Spleen (tissue), 11 donors: Measurements from ENCODE around the gene UBP1. TPM values are rescaled to one million over a fixed set of nuclear protein-coding genes. Genes with fewer than 3 reads are reported as not detected.

ENCODE experiments used
- DNase-seq: peaks from one replicate; pipeline ENCODE4 v3.0.0-alpha.2; 2020
- H3K27ac ChIP-seq, 8 donors: fragments of 200-600 bp; sonication (generic) in 7 of 8; 1 replicate in 4 of 8; 2 replicates in 4 of 8; pipeline versions ENCODE4 v1.5.0 to v1.8.0; 2016 to 2021; ENCODE audit warnings: inconsistent platforms in 4 of 8, mild to moderate bottlenecking in 4 of 8, moderate library complexity in 1 of 8
- H3K27me3 ChIP-seq, 7 donors: fragments of 200-600 bp; sonication (generic) in 6 of 7; replicated peaks in 1 of 7; 1 replicate in 4 of 7; 2 replicates in 3 of 7; pipeline versions ENCODE4 v1.5.0 to v1.8.0; 2016 to 2021; ENCODE audit warnings: inconsistent platforms in 3 of 7, mild to moderate bottlenecking in 1 of 7
- H3K36me3 ChIP-seq, 6 donors: fragments of 200-600 bp; sonication (generic) in 5 of 6; 1 replicate in 4 of 6; 2 replicates in 2 of 6; pipeline versions ENCODE4 v1.5.0 to v1.8.0; 2016 to 2021; ENCODE audit warnings: inconsistent platforms in 2 of 6
- H3K4me1 ChIP-seq, 6 donors: fragments of 200-600 bp; sonication (generic) in 5 of 6; 1 replicate in 3 of 6; 2 replicates in 3 of 6; pipeline versions ENCODE4 v1.5.0 to v1.8.0; 2016 to 2021; ENCODE audit warnings: inconsistent platforms in 3 of 6
- H3K4me3 ChIP-seq, 8 donors: fragments of 200-600 bp; sonication (generic) in 7 of 8; 1 replicate in 4 of 8; 2 replicates in 4 of 8; pipeline versions ENCODE4 v1.5.0 to v1.8.0; 2016 to 2021; ENCODE audit warnings: inconsistent platforms in 4 of 8, mild to moderate bottlenecking in 4 of 8, moderate library complexity in 2 of 8
- H3K9me3 ChIP-seq, 8 donors: fragments of 200-600 bp; sonication (generic) in 7 of 8; 1 replicate in 4 of 8; 2 replicates in 4 of 8; pipeline versions ENCODE4 v1.5.0 to v1.8.0; 2016 to 2021; ENCODE audit warnings: inconsistent platforms in 4 of 8
- POLR2A ChIP-seq, 3 donors: fragments of 450-650 bp; IDR thresholded peaks; one replicate each; pipeline ENCODE4 v1.5.1; 2017; ENCODE audit warnings: antibody characterized with exemption in 3 of 3, mild to moderate bottlenecking in 1 of 3
- POLR2AphosphoS5 ChIP-seq, 3 donors: sonication (generic); formaldehyde crosslinking; IDR thresholded peaks; one replicate each; pipeline ENCODE4 v1.5.1; 2017; ENCODE audit warnings: antibody characterized with exemption in 3 of 3
- WGBS, 5 donors: extraction: QIAGEN DNeasy Blood & Tissue Kit in 3 of 5; methylation state at CpG; one replicate each; pipeline versions ENCODE4 v1.1.5 to v1.1.7; 2013 to 2018; 5-methylcytosine and 5-hydroxymethylcytosine counted together
- intact Hi-C: fragments of 100-400 bp; cut with DNase I; formaldehyde crosslinking; loops from one replicate; pipeline ENCODE4 v1.15.0; 2023; ENCODE audit warnings: low total_unique reads
- polyA plus RNA-seq, 3 donors: library from polyadenylated mRNA; stranded (reverse); fragments of 200-250 nt; gene quantifications; one replicate each; pipeline ENCODE4 v1.2.1, GENCODE V29; 2013
- total RNA-seq, 7 donors: library from RNA; depleted of rRNA in 3 of 7; stranded (reverse); fragments of >200 nt in 3 of 7; fragmentation: NEBNext Ultra II Directional in 4 of 7; extraction: Animal tissue kit (Norgen Biotek cat#: 25700) in 4 of 7; gene quantifications; one replicate each; pipeline versions ENCODE4 v1.1.0 to v1.2.1, GENCODE V29; 2016 to 2021
- TF ChIP-seq, protein P1 (sequence below), 11 experiments: fragments of 200-600 bp in 7 of 11; fragments of 450-650 bp in 4 of 11; sonication (generic) in 4 of 11; IDR thresholded peaks in 8 of 11; conservative IDR thresholded peaks in 3 of 11; 1 replicate in 7 of 11; 2 replicates in 4 of 11; pipeline versions ENCODE4 v1.4.0 to v1.8.0; 2016 to 2021; ENCODE audit warnings: antibody characterized with exemption in 11 of 11, inconsistent platforms in 4 of 11, mild to moderate bottlenecking in 1 of 11
- donor health status: healthy with polysubstance abuse.
- donor health status: DM: no; HTN: no; CAD: no; lungs with moderate emphysema.
- donor health status: DM: no; HTN: no; CAD: no.
- donor health status: Bipolar disorder and iron deficiency.
- donor health status: healthy.
- donor health status: DM: no; HTN: no; CAD: no.
- donor health status: DM: yes; HTN: yes; CAD: no.

The UBP1 gene
- total and polyA plus RNA-seq, 10 donors: 27.6 to 88.2 (median 70.2) TPM

DNA sequence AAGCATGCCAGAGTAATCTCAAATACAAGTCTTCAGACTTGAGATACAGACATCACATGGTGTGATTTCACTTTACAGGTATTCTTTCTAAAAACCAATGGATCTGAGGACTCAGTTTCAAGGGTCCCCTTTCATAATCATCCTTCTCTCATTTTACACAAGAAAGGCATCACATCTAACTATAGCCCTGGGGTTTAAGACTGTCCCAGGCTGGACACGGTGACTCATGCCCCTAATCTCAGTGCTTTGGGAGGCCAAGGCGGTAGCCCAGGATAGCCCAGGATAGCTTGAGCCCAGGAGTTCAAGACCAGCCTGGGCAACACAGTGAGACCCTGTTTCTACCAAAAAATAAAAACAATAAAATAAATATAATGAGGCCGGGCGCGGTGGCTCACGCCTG, 36.4 kb downstream of the UBP1 start:
- DNase-seq: no peak
- Histone ChIP-seq H3K27me3 (no peaks in the 10 kb centered on the region), H3K36me3 (peaks cover 12 to 100% (median 90%) of the 10 kb centered on the region in 6 donors), H3K4me1 (peaks cover 0 to 6% (median 0%) of the 10 kb centered on the region in 6 donors), H3K9me3 (no peaks in the 10 kb centered on the region), H3K4me3 (no peak overlapping the region), H3K27ac (no peak overlapping the region)
- 95 to 99% (median 97%) methylated on average over 6 of the region's 6 CpGs for WGBS, 5 donors
- TF ChIP-seq POLR2A (IDR thresholded peaks at IDR 0.05): no peak
- TF ChIP-seq POLR2AphosphoS5 (IDR thresholded peaks at IDR 0.05): no peak
- TF ChIP-seq, protein P1, sequence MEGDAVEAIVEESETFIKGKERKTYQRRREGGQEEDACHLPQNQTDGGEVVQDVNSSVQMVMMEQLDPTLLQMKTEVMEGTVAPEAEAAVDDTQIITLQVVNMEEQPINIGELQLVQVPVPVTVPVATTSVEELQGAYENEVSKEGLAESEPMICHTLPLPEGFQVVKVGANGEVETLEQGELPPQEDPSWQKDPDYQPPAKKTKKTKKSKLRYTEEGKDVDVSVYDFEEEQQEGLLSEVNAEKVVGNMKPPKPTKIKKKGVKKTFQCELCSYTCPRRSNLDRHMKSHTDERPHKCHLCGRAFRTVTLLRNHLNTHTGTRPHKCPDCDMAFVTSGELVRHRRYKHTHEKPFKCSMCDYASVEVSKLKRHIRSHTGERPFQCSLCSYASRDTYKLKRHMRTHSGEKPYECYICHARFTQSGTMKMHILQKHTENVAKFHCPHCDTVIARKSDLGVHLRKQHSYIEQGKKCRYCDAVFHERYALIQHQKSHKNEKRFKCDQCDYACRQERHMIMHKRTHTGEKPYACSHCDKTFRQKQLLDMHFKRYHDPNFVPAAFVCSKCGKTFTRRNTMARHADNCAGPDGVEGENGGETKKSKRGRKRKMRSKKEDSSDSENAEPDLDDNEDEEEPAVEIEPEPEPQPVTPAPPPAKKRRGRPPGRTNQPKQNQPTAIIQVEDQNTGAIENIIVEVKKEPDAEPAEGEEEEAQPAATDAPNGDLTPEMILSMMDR (IDR thresholded peaks at IDR 0.05 in 8 of 11, conservative IDR thresholded peaks at IDR 0.05 in 3 of 11): no peak
- intact Hi-C loops: no loop called here

DNA sequence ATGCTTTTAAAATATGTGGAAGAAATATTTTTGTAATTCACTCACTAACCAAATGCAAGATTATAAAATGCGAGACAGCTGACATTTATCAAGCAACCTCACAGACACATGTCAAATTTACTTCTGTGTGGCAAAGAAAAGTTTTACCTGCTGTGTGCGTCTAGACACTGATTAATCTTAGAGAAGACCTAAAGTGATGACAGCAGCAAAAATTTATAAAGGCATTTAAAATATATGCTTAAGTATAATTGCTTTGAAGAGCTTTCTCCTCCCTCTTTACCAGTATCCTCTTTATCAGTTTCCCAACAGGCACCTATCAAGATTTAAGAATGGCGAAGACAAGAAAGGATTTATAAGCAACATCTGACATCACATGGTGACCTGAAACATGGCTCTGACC, 37.3 kb downstream of the UBP1 start:
- intact Hi-C loops: no loop called here

DNA sequence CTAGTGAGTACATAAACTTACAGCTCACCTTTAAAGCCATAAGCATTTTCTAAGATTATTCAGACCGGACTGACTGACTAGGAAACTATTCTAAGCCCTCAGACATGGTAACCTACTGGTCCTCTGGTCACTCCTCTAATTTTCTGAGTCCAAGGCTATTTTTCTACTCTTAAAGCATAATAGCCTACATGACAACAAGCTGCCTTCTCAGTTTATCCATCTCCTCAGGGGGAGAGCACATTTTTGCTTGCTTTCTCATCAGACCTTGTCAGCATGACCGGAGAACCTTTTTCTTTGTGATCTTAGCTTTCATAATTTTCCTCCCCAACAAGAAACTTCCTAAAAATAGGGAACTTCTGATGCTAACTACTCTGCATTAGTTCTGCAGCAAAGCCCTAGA, 38.4 kb downstream of the UBP1 start:
- Histone ChIP-seq H3K4me1 (peaks cover 0 to 6% (median 0%) of the 10 kb centered on the region in 6 donors), H3K9me3 (no peaks in the 10 kb centered on the region), H3K36me3 (peaks cover 13 to 100% (median 90%) of the 10 kb centered on the region in 6 donors), H3K27ac (peak overlapping the region in 1 of 8 donors; percentile 22), H3K4me3 (no peak overlapping the region), H3K27me3 (no peaks in the 10 kb centered on the region)
- intact Hi-C loops: no loop called here
- 74 to 91% (median 85%) methylated on average over 2 of the region's 2 CpGs for WGBS, 5 donors
- DNase-seq: no peak
- TF ChIP-seq, protein P1 (IDR thresholded peaks at IDR 0.05 in 8 of 11, conservative IDR thresholded peaks at IDR 0.05 in 3 of 11): no peak
- TF ChIP-seq POLR2A (IDR thresholded peaks at IDR 0.05) (no peak), POLR2AphosphoS5 (IDR thresholded peaks at IDR 0.05) (no peak)

More for the DNA sequence above, 37.3 kb downstream of the UBP1 start:
- Histone ChIP-seq H3K4me3 (no peak overlapping the region), H3K9me3 (no peaks in the 10 kb centered on the region), H3K27ac (no peak overlapping the region), H3K27me3 (no peaks in the 10 kb centered on the region), H3K36me3 (peaks cover 13 to 100% (median 90%) of the 10 kb centered on the region in 6 donors), H3K4me1 (peaks cover 0 to 6% (median 0%) of the 10 kb centered on the region in 6 donors)
- TF ChIP-seq POLR2AphosphoS5 (IDR thresholded peaks at IDR 0.05): no peak
- TF ChIP-seq, protein P1 (IDR thresholded peaks at IDR 0.05 in 8 of 11, conservative IDR thresholded peaks at IDR 0.05 in 3 of 11): no peak
- no peak for DNase-seq
- WGBS, 5 donors: 97 to 100% (median 97%) methylated on average over 3 of the region's 3 CpGs

DNA sequence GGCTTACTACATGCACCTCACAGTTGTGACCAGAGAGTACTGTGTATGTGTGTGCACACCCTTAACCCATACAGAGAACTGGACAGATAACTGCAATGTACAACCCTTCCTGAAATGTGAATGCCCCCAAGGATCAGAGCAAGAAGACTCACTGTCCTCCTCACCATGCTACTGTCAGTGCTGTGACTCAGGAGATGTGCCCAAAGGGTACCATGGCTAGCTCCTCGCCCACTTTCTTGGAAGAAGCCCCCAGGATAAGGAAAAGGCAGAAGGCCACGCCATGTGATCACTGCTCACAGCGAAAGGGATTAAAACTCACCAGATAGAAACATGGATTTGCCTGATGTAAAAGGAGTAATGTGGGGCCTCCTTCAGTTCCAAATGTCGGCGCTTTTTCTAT, 41.8 kb downstream of the UBP1 start:
- DNase-seq: no peak
- intact Hi-C loops: no loop called here
- Histone ChIP-seq H3K4me3 (no peak overlapping the region), H3K4me1 (peaks cover 0 to 6% (median 0%) of the 10 kb centered on the region in 6 donors), H3K27ac (no peak overlapping the region), H3K9me3 (no peaks in the 10 kb centered on the region), H3K36me3 (peaks cover 13 to 100% (median 90%) of the 10 kb centered on the region in 6 donors), H3K27me3 (no peaks in the 10 kb centered on the region)
- 96 to 98% (median 98%) methylated on average over 5 of the region's 5 CpGs for WGBS, 5 donors
- TF ChIP-seq, protein P1 (IDR thresholded peaks at IDR 0.05 in 8 of 11, conservative IDR thresholded peaks at IDR 0.05 in 3 of 11): no peak
- TF ChIP-seq POLR2A (IDR thresholded peaks at IDR 0.05) (no peak), POLR2AphosphoS5 (IDR thresholded peaks at IDR 0.05) (no peak)
